H1 (cell line): ENCODE measurements around the gene NXPH1. TPM values are rescaled to one million over a fixed set of nuclear protein-coding genes. Genes with fewer than 3 reads are reported as not detected.

Experiments used
- SAP30 ChIP-seq: fragments of 300-600 bp; sonication (generic); IDR thresholded peaks from 2 replicates; pipeline ENCODE4 v1.7.1; 2012; ENCODE audit warnings: low read length, moderate library complexity, mild to moderate bottlenecking, inconsistent platforms; ENCODE audit not compliant: insufficient read depth, insufficient replicate concordance
- polyA plus RNA-seq, 7 experiments: library from polyadenylated mRNA; depleted of rRNA in 3 of 7; stranded (reverse) in 5 of 7; unstranded in 2 of 7; fragments of >200 nt in 5 of 7; fragments of 200-250 nt in 2 of 7; gene quantifications; 1 replicate in 5 of 7; 2 replicates in 1 of 7; 4 replicates in 1 of 7; pipeline versions ENCODE4 v1.2.1 to v1.2.3, GENCODE V29; 2011 to 2013; ENCODE audit warnings: missing spikeins in 2 of 7, mixed read lengths in 2 of 7
- total RNA-seq: library from RNA; stranded (reverse); fragmentation: NEBNext Ultra II Directional; extraction: Animal tissue kit (Norgen Biotek cat#: 25700); gene quantifications from 2 replicates; pipeline ENCODE4 v1.2.1, GENCODE V29; 2021
- TF ChIP-seq, protein P1 (sequence below): IDR thresholded peaks from 2 replicates; pipeline ENCODE4 v1.6.1; 2012; ENCODE audit warnings: low read length, inconsistent platforms

NXPH1 gene
- total and polyA plus RNA-seq, 2 of the 8 experiments (the other 6 are each of a cell fraction or from before 2014, with no cell fraction given): 0.14 to 1.0 TPM

DNA sequence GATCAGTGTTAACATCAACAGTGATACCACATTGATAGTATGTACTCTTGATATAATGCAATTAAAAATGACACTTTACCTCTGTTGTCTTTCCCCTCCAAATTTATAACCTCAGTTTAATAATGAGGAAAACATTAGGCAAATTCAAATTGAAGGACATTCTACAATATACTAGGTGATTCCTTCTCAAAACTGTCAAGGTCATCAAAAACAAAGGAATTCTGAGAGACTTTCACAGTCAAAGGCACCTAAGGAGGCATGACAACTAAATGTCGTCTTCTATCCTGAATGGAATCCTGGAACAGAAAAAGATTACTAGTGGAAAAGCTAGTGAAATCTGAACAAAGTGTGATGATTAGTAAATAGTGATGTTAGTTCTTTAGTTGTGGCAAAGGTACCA, 22.3 kb upstream of the NXPH1 start (continued):
- no peak for TF ChIP-seq SAP30
- TF ChIP-seq, protein P1, sequence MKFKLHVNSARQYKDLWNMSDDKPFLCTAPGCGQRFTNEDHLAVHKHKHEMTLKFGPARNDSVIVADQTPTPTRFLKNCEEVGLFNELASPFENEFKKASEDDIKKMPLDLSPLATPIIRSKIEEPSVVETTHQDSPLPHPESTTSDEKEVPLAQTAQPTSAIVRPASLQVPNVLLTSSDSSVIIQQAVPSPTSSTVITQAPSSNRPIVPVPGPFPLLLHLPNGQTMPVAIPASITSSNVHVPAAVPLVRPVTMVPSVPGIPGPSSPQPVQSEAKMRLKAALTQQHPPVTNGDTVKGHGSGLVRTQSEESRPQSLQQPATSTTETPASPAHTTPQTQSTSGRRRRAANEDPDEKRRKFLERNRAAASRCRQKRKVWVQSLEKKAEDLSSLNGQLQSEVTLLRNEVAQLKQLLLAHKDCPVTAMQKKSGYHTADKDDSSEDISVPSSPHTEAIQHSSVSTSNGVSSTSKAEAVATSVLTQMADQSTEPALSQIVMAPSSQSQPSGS: no peak
